ENCODE results near the gene KCNJ16.

Gene KCNJ16

DNA sequence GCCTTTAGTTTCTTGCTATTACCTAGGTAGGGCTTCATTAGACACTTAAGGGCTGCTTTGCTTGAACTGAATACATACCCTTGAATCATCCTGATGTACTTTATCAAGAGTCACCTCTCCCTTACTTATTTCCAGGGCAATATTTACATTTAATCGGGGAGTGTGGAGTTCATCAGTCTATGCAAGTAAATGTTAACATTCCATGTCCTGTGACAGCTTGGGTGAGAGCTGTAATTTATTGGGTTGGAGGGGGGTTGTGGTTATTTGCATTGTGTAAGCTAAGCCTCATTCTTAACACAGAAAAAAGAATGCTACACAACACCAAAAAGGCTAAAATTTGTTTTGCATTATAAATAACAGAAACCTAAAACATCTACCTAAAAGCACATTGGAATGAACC, 16.7 kb downstream of the KCNJ16 start:
- DNase-seq (ENCODE audit: low read depth): no peak

GRCh38 chr17:70093163-70093562, 18.1 kb downstream of the KCNJ16 start:
- H3K4me3 ChIP-seq (ENCODE audit: low read depth, low read length): no peak overlapping the region

More for the DNA sequence above, 16.7 kb downstream of the KCNJ16 start:
- no peak overlapping the region for H3K4me3 ChIP-seq (ENCODE audit: low read depth, low read length)

GRCh38 chr17:70095455-70095854, 20.4 kb downstream of the KCNJ16 start:
- no peak for DNase-seq (ENCODE audit: low read depth)
- no peak overlapping the region for H3K4me3 ChIP-seq (ENCODE audit: low read depth, low read length)

More at GRCh38 chr17:70093163-70093562, 18.1 kb downstream of the KCNJ16 start:
- DNase-seq (ENCODE audit: low read depth): no peak

- no peak overlapping the region for H3K4me3 ChIP-seq (ENCODE audit: low read depth, low read length)
- no peak for DNase-seq (ENCODE audit: low read depth)
Observed at GRCh38 chr17:70096861-70097260, 21.8 kb downstream of the KCNJ16 start.

DNA sequence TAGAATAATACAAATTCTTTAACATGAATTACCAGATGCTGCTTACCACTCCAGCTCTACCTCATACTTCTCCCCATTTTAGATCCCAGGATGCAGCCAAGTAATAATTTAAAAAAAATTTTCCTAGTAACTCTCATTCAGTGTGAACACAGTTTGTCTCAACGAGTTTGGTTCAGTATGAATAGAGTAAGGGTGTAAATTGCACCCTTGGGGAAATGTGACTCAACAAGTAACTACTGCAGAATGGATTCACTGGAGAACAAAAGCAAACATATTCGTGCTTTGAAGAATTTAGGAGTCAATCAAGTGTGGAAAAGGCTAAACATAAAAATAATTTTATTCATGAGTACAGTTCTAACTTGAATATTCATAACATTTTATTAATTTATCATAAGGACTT, 23.0 kb downstream of the KCNJ16 start:
- H3K4me3 ChIP-seq (ENCODE audit: low read depth, low read length): no peak overlapping the region
- peak; percentile 43 for DNase-seq (ENCODE audit: low read depth)

- DNase-seq (ENCODE audit: low read depth): no peak
- H3K4me3 ChIP-seq (ENCODE audit: low read depth, low read length): no peak overlapping the region
Observed at GRCh38 chr17:70099294-70099693, 24.3 kb downstream of the KCNJ16 start.

GRCh38 chr17:70099884-70100283, 24.9 kb downstream of the KCNJ16 start:
- DNase-seq (ENCODE audit: low read depth): no peak
- H3K4me3 ChIP-seq (ENCODE audit: low read depth, low read length): no peak overlapping the region

- no peak for DNase-seq (ENCODE audit: low read depth)
- H3K4me3 ChIP-seq (ENCODE audit: low read depth, low read length): no peak overlapping the region
Observed at GRCh38 chr17:70100983-70101382, 26.0 kb downstream of the KCNJ16 start.

GRCh38 chr17:70102531-70102930, 27.5 kb downstream of the KCNJ16 start:
- DNase-seq (ENCODE audit: low read depth): no peak
- no peak overlapping the region for H3K4me3 ChIP-seq (ENCODE audit: low read depth, low read length)

- no peak overlapping the region for H3K4me3 ChIP-seq (ENCODE audit: low read depth, low read length)
- no peak for DNase-seq (ENCODE audit: low read depth)
Observed at GRCh38 chr17:70104791-70105523, 29.9 kb downstream of the KCNJ16 start.

GRCh38 chr17:70105641-70106040, 30.6 kb downstream of the KCNJ16 start:
- DNase-seq (ENCODE audit: low read depth): no peak
- no peak overlapping the region for H3K4me3 ChIP-seq (ENCODE audit: low read depth, low read length)

DNA sequence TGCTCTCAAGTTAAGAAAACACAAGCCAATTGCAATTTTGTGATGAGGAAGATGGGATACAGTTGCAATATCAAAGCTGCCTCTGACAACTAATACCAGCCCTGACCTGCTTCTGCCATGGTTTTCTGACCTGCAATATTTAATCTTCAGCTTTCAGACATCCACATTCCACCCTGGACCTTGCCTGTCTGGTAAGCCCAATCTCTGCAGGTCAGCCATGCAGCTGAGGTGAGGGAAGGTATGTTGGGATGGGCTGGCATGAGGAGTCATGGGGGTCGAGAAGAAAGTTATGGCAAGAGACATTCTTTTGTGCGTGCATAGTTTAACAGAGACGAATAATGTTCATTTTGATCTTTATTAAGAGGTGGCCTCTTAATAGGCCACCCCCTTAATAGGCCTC, 31.5 kb downstream of the KCNJ16 start:
- H3K4me3 ChIP-seq (ENCODE audit: low read depth, low read length): no peak overlapping the region
- no peak for DNase-seq (ENCODE audit: low read depth)

DNA sequence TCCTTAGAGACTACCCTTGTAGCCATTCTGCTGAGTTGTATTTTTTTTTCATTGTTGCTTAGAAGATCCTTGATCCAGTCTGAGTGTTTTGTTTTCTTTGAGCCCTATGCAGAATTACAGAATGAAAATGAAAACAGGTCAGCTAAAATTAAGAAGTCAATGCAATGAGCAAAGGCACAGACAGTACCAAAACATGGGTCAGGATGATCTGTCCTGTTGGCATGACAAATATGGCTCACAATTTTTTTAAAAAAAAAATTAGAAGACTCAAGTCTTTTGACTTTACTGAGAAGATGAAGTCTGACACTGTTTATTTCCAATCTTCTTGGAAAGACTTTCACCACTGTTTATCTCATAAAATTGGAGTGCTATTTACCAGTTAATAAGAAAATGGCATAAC, 32.4 kb downstream of the KCNJ16 start:
- no peak for DNase-seq (ENCODE audit: low read depth)
- no peak overlapping the region for H3K4me3 ChIP-seq (ENCODE audit: low read depth, low read length)

DNA sequence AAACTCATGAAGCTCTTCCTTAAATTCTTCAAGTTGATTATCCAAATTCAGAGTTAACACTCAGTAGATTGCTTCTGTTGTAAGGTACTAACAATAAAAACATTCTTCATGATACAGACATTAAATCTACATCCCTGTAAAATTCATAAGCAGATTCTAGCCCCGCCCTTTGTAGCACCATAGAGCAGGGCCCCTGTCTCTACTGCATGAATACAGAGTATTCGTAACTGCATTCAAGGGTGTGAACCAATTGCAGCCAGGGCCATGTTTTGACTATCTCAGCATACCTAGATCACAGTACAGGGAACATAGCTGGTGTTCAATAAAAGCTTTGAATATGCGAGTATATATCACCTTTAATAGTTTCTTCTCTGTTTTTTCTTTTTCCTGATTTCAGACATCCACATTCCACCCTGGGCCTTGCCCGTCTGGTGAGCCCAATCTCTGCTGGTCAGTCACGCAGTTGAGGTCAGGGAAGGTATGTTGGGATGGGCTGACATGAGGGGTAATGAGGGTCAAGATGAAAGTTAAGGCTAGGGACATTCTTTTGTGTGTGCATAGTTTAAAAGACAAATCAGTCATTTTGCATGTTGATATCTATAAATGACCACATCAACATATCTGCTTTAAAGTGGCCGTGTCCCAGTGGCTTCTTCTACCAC, 33.0 kb downstream of the KCNJ16 start:
- no peak for DNase-seq (ENCODE audit: low read depth)
- H3K4me3 ChIP-seq (ENCODE audit: low read depth, low read length): no peak overlapping the region

DNA sequence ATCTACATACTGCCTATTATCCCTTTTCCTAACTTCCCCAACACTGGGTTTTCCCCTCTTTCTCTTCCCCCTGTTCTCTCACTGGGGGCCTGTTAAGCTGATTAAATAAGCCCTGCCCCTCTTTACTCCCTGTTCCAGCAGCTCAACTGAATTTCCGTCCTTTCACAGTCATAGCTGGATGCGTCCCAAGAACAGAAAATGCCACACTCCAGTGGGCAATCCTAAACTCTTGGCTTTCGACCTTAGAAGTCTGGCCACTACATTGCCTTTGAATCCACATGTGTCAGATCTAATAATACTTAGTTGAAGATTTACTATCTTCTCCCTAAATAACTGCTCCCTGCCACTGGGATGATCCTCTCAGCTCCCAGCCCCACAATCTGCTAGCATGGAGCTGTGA, 34.5 kb downstream of the KCNJ16 start:
- DNase-seq (ENCODE audit: low read depth): no peak

DNA sequence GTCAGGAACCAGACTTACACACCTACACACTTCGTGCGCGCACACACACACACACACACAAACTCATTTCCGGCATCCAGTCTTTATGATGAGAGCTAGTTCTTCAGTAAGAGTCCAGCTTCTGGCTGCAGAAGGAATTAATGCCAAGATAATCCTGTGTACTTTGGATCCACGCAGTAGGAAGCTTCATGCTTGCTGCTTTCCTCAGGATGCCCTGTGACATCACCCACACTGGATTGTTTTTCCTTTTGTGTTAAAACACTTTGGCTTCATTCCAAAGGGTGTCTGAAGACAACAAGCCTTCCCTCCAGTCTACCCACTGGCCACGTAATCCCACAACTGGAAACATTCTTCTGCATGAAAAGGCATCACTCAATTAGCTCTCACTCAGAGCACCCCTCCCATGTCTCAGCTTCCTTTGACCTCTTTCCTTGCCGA, 35.4 kb downstream of the KCNJ16 start:
- DNase-seq (ENCODE audit: low read depth): peak; percentile 42
- no peak overlapping the region for H3K4me3 ChIP-seq (ENCODE audit: low read depth, low read length)

More for the DNA sequence above, 34.5 kb downstream of the KCNJ16 start:
- no peak overlapping the region for H3K4me3 ChIP-seq (ENCODE audit: low read depth, low read length)

DNA sequence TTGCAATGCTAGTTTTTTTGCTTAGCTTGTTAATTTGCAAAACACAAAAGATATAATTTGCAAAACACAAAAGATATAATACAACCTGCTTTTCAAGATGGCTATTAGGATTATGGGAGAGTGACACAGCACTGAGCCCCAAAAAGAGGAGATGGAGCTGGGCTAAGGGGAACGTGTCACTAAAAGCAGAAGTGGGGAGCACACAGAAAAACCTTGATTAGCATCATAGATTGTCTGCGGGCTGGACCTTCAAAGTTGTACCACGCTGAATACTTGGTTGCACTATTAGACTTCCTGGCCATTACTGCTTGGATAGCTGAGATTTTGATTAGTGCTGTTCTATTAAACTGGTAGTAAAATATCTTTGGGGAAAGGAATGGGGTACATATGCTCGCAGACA, 36.2 kb downstream of the KCNJ16 start:
- DNase-seq (ENCODE audit: low read depth): no peak
- H3K4me3 ChIP-seq (ENCODE audit: low read depth, low read length): no peak overlapping the region

GRCh38 chr17:70114405-70114804, 39.4 kb downstream of the KCNJ16 start:
- DNase-seq (ENCODE audit: low read depth): no peak
- H3K4me3 ChIP-seq (ENCODE audit: low read depth, low read length): no peak overlapping the region

DNA sequence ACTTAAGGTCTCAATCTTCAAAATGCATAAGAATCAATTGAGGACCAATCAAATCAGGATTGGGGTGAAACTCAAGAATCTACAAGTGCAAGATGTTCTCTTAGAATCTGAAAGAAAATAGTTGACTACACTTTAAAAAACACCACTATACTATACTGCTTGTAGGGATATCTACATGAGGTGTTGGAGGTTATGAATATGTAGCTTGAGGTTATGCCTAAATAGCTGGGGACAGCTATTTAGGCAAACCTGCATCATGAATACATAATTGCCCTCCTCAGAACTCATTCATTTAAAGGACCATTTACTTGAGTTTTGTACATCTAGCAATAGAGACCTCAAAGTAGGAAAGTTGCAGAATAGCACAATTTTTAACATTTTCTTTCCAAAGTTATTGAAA, 40.1 kb downstream of the KCNJ16 start:
- H3K4me3 ChIP-seq (ENCODE audit: low read depth, low read length): no peak overlapping the region
- DNase-seq (ENCODE audit: low read depth): no peak

DNA sequence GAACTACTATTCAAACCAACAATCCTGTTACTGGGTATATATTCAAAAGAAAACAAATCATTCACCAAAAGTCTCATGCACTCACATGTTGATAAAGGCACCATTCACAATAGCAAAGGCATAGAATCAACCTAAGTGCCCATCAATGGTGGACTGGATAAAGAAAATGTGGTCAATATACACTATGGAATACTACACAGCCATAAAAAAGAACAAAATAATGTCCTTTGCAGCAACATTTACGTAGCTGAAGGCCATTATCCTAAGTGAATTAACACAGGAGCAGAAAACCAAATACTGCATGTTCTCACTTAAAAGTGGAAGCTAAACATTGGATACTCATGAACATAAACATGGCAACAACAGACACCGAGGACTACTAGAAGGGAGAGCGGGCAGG, 41.9 kb downstream of the KCNJ16 start:
- no peak overlapping the region for H3K4me3 ChIP-seq (ENCODE audit: low read depth, low read length)
- DNase-seq (ENCODE audit: low read depth): no peak

GRCh38 chr17:70119545-70119944, 44.5 kb downstream of the KCNJ16 start:
- DNase-seq (ENCODE audit: low read depth): no peak
- no peak overlapping the region for H3K4me3 ChIP-seq (ENCODE audit: low read depth, low read length)

Measured in skeletal muscle cell (primary cell).